ENCODE data around the gene NPTX1. TPM values are rescaled to one million over a fixed set of nuclear protein-coding genes. Genes with fewer than 3 reads are reported as not detected.

Gene NPTX1
- total RNA-seq, 1 donor from 2014 or later, result 0.10 TPM

GRCh38 chr17:80428363-80428762 is 48.0 kb downstream of the NPTX1 start:
- no peaks in the 10 kb centered on the region for H3K36me3 Mint-ChIP-seq (ENCODE audit: low read depth, unreplicated experiment)
- H3K4me1 Mint-ChIP-seq (ENCODE audit: unreplicated experiment), result no peaks in the 10 kb centered on the region
- DNase-seq (ENCODE audit: low spot score), result no peak
- H3K4me3 Mint-ChIP-seq (ENCODE audit: unreplicated experiment), result no peak overlapping the region
- no peak overlapping the region for H3K27ac Mint-ChIP-seq (ENCODE audit: unreplicated experiment)
- no peak for TF ChIP-seq CTCF (IDR thresholded peaks at IDR 0.05; ENCODE audit: unreplicated experiment)
- H3K9me3 Mint-ChIP-seq (ENCODE audit: unreplicated experiment), result no peaks in the 10 kb centered on the region
- no peaks in the 10 kb centered on the region for H3K27me3 Mint-ChIP-seq (ENCODE audit: unreplicated experiment)

DNA sequence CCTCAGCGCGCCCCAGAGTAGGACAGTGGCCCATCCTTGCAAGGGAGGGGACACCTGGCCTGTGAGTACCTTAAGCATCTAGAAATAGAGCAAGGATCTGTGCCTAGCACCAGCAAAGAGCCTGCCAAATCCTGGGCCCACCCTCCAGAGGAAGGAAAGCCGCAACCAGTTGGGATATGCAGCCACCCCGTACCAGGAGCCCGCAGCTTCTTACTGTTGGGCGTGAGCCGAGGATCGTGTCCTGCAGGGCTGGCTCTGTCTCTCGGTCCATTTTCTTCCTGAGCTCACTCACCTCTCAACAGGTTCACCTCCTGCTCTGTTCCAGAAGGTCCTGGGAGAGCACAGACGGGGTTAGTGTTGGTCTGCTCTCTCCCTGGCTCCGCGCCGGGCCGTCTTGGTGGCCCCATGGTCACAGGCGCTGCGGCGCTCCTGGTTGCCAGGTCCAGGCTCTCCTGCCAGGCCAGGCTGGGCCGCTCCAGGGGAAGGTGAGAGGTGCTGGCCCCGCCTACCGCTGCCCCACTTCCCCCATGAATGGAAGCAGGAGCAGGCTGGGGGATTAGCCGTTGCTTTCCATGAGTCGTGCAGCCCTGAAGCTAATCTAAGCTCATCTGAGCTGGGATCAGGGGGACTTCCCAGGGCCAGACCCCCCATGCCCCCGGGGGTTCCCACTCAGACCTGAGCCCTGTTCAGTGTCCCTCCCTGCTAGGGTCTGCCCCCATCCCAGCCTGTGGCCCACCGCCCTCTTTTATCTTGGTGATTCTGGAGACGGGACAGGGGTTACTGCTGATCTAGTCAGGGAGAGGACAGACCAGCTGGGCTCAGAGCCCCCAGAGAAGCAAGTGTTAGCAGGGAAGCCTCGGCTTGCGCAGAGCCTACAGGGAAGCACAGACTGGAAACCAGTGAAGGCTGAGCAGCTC is 48.8 kb downstream of the NPTX1 start:
- H3K9me3 Mint-ChIP-seq (ENCODE audit: unreplicated experiment), result no peaks in the 10 kb centered on the region
- no peak overlapping the region for H3K4me3 Mint-ChIP-seq (ENCODE audit: unreplicated experiment)
- no peaks in the 10 kb centered on the region for H3K4me1 Mint-ChIP-seq (ENCODE audit: unreplicated experiment)
- H3K36me3 Mint-ChIP-seq (ENCODE audit: low read depth, unreplicated experiment), result no peaks in the 10 kb centered on the region
- H3K27me3 Mint-ChIP-seq (ENCODE audit: unreplicated experiment), result no peaks in the 10 kb centered on the region
- no peak for TF ChIP-seq CTCF (IDR thresholded peaks at IDR 0.05; ENCODE audit: unreplicated experiment)
- DNase-seq (ENCODE audit: low spot score), result no peak
- no peak overlapping the region for H3K27ac Mint-ChIP-seq (ENCODE audit: unreplicated experiment)

DNA sequence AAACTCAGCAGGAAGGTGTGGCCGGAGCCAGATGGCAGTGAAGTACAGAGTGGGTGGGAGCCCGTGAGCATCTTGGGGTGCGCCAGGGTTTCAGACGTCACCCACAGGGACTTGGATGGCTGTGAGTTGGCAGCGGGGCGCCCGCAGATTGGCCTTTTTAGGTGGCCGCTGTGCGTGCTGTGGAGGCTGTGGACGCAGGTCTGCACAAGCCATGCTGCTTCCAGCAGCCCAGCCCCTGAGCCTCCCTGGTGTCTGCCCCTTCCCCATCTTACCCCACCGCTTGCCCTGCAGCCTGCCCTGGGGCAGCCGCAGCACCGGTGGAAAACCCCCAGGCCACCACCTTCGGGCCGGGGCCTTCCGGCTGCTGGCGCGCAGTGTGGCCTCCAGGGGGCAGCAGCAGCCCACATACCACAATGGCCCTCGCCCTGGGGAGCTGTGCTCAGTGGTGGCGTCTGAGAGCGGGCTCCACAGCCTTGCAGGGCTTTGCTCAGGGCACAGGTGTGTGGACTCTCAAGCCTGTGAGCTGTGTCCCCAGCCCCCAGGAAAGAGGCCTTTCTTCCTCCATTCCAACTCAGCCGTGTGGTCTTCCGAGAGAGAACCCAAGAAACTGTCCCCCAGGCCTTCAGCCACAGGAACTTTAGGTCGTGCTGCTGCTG is 49.6 kb downstream of the NPTX1 start:
- DNase-seq (ENCODE audit: low spot score), result peak; percentile 92
- Mint-ChIP-seq H3K36me3 (ENCODE audit: low read depth, unreplicated experiment) (no peaks in the 10 kb centered on the region), H3K27me3 (ENCODE audit: unreplicated experiment) (no peaks in the 10 kb centered on the region), H3K9me3 (ENCODE audit: unreplicated experiment) (no peaks in the 10 kb centered on the region), H3K27ac (ENCODE audit: unreplicated experiment) (no peak overlapping the region), H3K4me1 (ENCODE audit: unreplicated experiment) (no peaks in the 10 kb centered on the region), H3K4me3 (ENCODE audit: unreplicated experiment) (no peak overlapping the region)
- peak; percentile 95 for TF ChIP-seq CTCF (IDR thresholded peaks at IDR 0.05; ENCODE audit: unreplicated experiment)

- Mint-ChIP-seq H3K4me3 (ENCODE audit: unreplicated experiment) (no peak overlapping the region), H3K36me3 (ENCODE audit: low read depth, unreplicated experiment) (no peaks in the 10 kb centered on the region)
Observed at GRCh38 chr17:80425835-80426426, 50.5 kb downstream of the NPTX1 start.

More at GRCh38 chr17:80425835-80426426, 50.5 kb downstream of the NPTX1 start:
- Mint-ChIP-seq H3K9me3 (ENCODE audit: unreplicated experiment) (no peaks in the 10 kb centered on the region), H3K4me1 (ENCODE audit: unreplicated experiment) (no peaks in the 10 kb centered on the region), H3K27me3 (ENCODE audit: unreplicated experiment) (no peaks in the 10 kb centered on the region), H3K27ac (ENCODE audit: unreplicated experiment) (no peak overlapping the region)
- no peak for DNase-seq (ENCODE audit: low spot score)
- TF ChIP-seq CTCF (IDR thresholded peaks at IDR 0.05; ENCODE audit: unreplicated experiment), result no peak

Data from endothelial cell (in vitro differentiated cells).